Measurements from ENCODE around the gene FIZ1.
A peak's percentile ranks its signal among the peaks of the same experiment; 100 is the strongest.
"Not testable (repeated sequence)": the region's sequence is repeated elsewhere in the genome, so short reads cannot be mapped to it uniquely, and the experiment has no call there.

Gene FIZ1

DNA sequence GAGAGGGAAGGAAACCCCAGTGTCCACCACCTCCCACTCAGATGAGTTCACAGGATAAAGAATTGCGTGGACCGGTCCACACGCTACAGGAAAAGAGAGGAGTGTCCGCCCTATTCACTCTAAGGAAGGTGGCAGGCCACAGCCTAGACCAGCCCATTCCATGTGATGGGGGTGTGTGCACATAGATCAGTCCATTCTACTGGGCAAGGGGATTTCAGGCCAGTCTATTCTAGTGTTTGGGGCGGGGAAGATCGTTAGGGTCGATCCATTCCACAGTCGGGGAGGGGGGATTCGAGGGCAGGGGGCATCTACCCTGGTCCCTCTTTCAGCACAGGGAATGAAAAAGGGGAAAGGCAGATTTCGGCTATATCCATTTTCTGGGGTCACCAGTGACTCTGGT lies 7.8 kb downstream of the FIZ1 start:
- DNase-seq = no peak

DNA sequence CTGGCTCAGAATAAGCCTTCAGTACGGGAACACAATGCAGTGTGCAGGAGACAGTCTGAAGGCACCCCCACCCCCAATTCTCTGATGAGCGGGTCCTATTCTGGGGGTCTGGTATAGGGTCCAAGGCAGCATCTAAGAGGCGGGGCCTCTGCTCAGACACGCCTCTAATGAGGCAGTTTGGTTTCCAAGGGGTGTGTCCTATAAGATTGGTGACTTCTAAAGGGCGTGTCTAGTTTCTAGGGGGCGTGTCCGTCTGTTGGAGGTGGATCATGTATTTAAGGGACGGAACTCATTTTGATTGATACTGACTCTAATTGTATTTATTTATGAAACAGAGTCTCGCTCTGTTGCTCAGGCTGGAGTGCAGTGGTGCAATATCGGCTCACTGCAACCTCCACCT lies 8.7 kb downstream of the FIZ1 start:
- DNase-seq = no peak

DNA sequence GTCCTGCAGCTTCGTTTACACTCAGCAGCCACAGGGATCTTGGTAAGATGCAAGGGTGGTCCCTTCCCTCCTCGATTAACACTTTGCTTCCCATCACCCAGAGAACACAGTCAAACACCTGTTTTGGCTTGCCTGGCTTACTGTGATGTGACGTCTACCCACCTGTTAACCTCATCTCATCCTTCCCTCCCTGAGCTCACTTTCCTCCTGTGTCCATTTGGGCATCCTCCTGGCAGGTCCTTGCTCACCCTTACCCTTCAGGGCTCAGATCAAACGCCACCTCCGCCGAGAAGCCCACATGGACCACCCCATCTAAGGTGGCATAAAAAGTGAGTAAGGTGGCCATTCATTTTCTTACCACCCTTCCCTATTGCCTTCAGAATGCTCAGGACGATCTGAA lies 9.2 kb downstream of the FIZ1 start:
- no peak for DNase-seq

DNA sequence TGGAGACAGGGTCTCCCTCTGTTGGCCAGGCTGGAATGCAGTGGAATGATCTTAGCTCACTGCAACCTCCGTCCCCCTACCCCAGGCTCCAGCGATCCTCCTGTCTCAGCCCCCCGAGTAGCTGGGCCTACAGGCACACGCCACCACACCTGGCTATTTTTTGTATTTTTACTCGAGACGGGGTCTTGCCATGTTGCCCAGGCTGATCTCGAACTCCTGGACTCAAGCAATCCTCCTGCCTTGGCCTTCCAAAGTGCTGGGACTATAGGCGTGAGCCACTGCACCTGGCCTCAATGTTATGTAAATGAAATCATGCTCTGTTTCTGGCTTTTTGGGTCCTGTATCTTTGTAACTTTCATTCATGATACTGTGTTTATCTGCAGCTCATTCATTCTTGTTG lies 10.6 kb downstream of the FIZ1 start:
- DNase-seq = no peak

DNA sequence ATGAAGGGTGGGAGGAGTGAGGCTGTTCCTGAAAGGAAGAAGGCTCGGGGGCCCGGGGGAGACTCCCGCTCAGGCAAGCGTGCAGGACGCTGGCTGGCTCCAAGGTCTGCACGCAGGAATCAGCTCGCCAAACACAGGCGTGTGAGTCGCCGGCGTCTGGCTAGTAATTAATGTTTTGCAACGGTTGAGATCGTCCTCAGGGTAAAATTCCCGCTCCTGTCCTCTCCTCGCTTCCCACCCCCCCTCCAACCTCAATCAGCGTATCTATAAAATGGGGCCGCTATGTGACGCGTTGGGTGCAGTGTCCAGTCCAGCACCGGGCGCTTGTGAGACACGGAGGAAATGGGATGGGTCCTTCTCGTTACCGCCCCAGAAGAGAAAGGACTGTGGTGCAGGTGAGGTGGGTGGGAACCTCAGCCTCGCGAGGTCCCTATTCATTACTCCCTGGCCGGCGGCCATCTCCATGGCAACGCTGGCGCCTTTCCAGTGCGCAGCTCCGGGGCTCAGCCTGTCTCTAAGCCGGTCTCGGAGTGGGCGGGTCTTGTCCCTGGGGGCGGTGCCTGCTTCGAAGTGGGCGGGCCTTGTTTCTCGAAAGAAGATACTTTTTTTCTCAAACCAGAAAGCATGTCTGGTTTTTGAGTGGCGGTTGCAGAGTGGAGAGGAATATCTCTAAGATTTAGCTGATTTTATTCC lies 12.2 kb downstream of the FIZ1 start:
- peak; percentile 64 for DNase-seq

DNA sequence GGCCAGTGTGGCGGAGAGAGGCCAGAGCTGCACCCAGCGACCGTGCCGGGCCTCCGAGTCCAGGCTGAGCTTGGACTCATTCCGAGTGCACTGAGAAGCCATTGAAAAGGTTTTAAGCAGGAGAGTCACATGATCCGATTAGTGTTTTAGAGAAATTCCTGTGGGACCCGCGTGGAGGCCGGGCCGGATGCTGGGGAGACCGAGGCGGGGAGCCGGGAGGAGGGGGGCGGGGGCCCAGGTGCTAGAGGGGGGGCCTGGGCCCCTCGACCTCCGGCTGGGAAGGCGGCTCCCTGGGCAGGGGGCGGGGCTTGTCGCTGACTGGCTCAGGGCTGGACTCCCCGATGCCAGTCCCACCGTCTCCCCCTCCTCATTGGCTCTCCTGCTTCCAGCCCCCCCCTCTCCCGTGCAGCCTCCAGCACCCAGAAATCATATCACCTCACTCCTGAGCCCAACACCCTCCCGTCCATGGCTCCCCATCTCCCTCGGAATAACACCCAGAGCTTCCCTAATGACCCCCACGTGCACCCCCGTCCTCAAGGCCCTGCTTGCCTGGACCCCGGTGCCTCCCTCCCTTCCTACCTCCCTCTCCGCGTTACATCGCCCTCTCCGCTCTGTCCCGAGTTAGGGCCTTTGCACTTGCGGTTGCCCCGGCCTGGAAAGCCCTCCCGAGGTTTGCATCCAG lies 13.5 kb downstream of the FIZ1 start:
- DNase-seq = peak; percentile 68

DNA sequence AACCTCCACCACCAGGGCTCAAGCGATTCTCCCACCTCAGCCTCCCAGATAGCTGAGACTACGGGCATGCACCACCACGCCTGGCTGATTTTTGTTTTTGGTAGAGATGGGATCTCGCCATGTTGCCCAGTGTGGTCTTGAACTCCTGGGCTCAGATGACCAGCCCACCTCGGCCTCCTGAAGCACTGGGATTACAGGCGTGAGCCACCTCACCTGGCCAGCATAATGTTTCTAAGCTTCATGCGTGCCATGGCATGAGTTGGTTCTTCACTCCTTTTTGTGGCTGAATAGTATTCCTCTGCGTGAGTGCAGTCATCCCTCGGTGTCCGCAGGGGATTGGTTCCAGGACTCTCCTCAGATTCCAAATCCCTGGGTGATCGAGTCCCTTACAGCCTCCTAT lies 14.4 kb downstream of the FIZ1 start:
- no peak for DNase-seq

DNA sequence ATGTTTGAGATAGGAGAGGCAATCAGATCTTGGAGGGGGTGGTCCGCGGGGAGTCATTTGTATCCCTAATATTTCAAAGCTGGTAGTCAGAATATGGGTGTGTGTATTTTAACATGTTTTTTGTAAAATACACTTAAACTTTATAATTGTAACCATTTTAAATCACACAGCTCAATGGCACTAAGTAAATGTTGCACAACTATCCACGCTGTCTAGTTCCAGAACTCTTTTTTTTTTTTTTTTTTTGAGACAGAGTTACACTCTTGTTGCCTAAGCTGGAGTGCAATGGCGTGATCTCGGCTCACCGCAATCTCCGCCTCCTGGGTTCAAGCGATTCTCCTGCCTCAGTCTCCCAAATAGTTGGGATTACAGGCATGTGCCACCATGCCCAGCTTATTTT lies 15.4 kb downstream of the FIZ1 start:
- DNase-seq = not testable (repeated sequence)

DNA sequence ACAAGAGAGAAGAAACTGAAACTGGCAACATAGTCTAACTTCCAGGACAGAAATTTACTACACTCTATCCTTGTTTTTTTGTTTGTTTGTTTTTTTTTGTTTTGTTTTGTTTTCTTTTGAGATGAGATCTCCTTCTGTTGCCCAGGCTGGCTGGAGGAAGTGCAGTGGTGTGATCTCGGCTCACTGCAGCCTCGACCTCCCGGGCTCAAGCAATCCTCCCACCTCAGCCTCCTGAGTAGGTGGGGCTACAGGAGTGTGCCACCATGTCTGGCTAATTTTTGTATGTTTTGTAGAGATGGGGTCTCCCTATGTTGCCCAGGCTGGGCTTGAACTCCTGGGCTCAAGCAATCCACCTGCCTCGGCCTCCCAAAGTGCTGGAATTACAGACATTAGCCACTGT lies 17.0 kb downstream of the FIZ1 start:
- DNase-seq = not testable (repeated sequence)

DNA sequence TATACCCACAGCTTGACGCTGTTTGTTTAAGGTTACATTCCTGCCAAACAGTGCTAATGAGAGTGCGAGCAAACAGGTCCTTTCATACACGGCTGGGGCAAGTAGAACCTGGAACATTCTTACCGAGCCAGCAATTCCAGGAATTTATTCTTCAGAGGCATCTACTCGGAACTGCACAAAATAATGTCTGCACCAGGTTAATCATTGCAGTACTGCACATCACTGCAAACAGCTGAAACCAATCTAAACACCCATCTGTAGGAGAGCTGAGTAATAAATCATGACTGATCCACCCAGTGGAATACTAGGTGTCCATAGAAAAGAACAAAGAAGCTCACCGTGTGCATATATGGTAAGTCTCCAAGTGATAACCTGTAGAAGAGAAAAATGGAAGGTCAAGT lies 17.5 kb downstream of the FIZ1 start:
- no peak for DNase-seq

DNA sequence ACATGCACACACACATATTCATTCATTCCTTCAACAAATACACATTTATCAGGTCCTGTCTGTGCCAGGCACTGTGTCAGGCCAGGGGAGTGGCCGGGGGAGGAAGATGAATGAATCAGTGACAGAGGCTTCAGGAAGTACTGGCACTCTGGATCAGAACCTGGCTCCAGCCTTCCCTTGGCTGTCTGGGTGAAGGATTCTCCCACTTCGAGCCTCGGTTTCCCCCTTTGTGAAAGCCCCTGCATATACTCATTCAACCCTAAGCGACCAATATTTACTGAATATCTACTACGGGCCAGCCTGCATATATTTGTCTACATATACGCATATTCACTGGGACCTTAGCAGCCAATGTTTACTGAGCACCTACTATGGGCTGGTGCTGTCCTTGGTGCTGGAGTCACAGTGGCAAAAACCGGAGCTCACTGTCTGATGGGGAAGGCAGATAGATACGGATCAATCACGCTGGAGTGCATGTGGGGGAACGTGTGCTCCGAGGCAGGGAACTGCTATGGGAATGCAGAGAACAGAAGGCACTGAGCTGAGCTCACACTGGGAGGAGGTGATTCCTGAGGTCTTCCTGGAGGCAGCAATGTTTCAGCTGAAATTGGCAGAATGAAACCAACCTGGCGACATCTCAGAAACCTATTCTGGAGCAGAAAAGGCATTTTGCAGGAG lies 18.0 kb downstream of the FIZ1 start:
- DNase-seq = no peak

DNA sequence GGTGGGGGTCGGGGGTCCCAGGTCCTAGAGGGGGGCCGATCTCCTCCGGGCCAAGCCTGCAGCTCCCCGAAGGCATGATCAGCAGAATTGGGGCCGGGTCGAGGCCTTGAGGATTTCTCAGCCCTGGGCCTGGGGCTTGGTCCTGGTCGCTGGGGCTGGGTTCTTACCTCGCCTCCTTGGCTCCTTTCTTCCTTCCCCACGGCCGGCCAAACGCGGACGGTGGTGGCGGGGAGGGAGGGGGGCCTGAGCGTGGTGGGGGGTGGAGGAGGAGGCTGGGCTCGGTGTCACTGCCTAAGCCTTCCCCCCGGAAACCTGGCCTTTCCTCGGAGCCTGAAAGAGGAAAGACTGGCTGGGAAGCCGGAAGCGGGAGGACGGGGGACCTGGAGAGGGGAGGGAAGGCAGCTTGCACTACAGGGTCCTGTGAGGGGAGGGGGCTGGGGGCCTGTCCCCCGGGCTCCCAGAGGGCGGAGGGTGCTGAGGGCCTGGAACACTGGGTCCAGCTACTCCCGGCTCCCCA lies 18.6 kb downstream of the FIZ1 start, which contains the start of gene ZNF579:
Gene ZNF579 (minus strand): TSS at position 221 of the 517 bp plus-strand sequence. CDS start 1,209 bp downstream, outside the sequence.
- DNase-seq = peak; percentile 9

DNA sequence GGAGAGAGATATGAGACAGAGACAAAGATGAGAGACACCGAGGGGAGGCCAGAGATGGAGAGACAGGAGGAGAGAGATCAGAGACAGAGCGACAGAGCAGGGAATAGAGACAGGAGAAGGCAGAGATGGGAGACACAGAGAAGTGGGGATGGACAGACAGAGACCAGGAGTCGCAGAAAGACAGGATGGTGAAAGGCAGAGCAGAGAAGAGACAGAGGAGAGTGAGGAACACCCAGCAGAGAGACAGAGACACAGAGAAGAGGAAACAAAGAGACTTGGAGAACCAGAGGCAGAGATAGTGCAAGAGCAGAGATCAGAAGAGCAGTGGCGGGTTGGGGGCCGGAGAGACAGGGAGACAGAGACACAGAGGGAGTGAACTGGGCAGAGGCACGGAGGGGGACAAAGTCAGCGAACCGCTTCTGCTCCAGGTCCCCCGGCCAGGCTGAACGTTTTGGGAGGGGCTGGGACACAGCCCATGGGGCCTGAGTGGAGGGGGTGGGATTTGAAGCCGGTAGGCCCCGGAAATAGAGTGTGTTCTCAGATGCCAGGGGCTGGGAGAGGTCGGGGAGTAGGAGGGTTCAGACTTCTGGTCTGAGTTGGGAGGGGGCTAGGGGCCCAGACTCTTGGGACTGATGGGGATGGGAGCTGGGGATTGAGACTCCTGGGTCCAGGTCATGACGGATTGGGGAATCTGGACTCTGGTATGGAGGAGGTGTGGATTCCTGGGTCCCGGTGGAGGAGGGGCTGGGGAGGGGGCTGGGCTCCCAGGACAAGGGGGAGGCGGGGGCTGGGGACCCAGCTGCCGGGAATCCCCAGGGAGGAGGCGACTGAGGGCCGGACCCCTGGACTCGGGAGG lies 19.3 kb downstream of the FIZ1 start:
- no peak for DNase-seq

DNA sequence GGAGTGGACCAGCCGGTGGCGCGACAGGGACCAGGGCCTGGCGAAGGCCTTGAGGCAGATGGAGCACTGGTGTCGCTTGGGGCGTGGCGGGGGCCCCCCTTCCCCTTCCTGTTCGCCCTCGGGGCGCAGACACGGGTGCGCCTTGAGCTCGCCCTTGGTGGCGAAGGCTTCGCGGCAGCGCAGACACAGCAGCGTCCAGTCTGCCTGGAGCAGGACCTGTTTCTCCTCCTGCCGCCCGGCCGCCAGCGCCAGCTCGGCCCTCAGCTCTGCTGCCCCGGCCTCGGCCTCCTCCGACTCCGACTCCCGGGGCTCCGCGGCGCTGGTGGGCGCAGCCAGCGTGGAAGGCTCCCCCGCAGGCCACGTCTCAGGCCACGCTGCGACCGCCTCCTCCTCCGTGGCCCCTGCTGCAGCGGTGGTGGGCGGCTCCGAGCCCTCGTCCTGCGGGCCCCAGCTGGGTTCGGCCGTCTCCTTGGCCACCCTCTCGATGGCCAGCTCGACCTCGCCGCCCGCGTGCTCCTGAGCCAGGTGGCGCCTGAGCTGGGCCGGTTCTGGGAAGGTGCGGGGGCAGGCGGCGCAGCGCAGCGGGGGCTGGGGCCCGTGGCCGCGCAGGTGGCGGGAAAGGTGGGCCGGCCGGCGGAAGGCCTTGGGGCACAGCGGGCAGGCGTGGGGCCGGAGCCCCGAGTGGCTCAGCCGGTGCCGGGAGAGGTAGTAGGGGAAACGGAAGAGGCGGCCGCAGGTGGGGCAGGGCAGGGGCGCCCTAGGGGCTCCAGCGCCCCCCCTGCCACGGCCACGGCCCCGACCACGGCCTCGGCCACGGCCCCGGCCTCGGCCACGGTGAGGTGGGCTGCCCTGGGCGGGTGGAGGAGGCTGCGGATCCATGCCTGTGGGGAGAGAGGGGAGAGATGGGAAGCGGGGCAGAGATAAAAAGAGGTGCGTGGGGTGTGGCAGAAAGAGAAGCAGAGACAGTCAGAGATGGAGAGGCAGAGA lies 20.3 kb downstream of the FIZ1 start:
- DNase-seq = no peak

DNA sequence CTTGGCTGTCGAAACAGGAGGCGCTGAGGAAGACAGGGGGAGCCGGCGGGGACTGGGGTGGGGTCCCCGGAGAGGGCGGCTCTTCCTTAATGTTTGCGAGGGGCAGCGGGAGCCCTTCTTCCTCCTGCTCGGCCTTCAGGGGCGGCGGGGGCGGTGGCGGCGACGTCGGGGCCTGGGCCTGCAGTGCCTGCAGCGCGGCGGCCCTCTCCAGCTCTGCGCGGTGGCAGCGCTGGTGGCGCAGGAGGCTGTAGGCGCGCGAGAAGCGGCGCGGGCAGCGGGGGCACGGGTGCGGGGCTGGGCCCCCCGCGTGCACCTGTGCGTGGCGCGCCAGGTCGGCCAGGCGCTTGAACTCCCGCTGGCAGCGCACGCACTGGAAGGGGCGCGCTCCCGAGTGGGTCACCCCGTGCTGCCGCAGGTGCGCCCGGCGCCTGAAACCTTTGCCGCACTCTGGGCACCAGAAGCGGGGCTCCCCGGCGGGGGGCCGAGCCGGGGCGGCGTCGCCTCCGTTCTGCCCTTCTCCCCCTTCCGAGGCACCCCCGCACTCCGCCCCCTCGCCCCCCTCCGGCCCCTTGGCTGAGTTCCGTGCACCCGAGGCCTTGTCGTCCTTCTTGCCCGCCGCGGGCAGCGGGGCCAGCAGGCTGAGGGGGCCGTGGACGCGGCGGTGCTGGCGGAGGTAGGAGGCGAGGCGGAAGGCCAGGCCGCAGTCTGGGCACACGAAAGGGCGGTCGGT lies 21.1 kb downstream of the FIZ1 start:
- DNase-seq = no peak

DNA sequence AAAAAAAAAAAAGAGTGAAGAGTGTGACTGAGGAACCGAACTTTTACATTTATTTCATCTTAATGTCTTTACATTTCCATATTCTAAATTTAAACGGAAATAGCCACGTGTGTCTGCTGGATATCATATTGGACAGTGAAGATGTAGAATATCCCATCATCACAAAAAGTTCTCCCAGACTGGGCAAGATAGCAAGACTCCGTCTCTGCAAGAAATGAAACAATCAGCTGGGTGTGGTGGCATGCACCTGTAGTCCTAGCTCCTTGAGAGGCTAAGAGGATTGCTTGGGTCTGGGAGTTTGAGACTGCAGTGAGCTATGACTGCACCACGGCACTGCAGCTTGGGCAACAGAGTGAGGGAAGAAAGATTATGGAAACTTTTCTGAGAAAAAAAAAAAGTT lies 22.6 kb downstream of the FIZ1 start:
- no peak for DNase-seq

DNA sequence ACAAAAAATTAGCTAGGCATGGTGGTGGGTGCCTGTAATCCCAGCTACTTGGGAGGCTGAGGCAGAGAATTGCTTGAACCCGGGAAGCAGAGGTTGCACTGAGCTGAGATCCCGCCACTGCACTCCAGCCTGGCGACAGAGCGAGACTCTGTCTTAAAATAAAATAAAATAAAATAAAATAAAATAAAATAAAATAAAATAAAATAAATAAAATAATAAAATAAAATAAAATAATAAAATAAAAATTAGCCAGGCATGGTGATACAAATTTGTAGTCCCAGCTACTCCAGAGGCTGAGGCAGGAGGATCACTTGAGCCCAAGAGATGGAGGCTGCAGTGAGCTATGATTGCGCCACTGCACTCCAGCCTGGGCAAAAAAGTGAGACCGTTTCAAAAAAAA lies 25.4 kb downstream of the FIZ1 start:
- not testable (repeated sequence) for DNase-seq

DNA sequence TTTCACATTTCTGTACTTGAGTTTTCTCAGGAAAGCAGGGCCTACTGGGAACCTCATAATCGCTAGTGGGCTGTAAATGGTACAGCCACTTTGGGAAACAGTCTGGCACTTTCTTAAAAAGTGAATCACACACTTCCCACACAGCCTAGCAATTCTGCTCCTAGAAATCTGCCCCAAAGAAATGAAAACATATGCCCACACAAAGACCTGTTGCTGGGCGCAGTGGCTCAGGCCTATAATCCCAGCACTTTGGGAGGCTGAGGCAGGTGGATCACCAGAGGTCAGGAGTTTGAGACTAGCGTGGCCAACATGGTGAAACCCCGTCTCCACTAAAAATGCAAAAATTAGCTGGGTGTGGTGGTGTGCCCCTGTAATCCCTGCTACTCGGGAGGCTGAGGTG lies 29.8 kb downstream of the FIZ1 start:
- not testable (repeated sequence) for DNase-seq

DNA sequence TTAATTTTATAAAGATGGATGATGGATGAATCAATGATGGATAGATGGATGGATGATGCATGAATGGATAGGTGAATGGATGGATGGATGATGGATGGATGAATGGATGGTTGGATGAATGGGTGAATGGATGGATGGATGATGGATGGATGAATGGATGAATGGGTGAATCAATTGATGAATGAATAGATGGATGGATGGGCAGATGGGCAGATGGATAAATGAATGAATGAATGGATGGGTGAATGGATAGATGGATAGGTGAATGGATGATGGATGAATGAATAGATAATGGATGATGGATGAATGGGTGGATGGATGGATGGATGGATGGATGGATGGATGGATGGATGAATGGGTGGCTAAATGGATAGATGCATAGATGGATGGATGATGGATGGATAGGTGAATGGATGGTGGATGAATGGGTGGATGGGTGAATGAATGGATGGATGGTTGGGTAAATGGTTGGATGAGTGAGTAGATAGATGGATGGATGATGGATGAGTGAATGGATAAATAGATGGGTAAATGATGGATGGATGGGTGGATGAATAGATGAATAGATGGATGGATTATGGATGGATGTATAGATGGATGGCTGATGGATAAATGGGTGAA lies 31.5 kb downstream of the FIZ1 start:
- no peak for DNase-seq

DNA sequence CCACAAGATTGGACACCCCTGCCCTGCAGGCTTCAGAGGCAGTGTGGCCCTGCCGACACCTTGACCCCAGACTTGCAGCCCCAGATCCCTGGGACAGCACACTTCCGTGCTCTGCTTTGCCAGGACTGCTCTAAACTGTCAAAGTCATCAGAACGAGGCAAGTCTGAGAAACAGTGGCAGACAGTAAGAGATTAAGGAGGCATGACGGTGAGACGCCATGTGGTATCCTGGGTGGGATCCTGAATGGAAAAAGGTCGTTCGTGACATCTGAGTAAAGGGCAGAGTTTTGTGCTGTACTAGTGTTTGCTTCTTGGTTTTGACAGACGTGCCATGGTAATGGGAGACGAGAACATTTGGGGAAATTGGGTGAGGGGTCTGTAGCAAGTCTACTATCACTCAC lies 32.5 kb downstream of the FIZ1 start:
- DNase-seq = no peak
